Effector memory CD4-positive, alpha-beta T cell (primary cell): ENCODE results near the gene CD8B2.
A peak's percentile ranks its signal among the peaks of the same experiment; 100 is the strongest.

Experiments
- DNase-seq, 3 donors: peaks; one replicate each; pipeline ENCODE4 v3.0.0-alpha.2; 2020
- H3K27ac ChIP-seq: 2 replicates; pipeline ENCODE4 v1.7.0; 2013; ENCODE audit warnings: mild to moderate bottlenecking, low read length, moderate library complexity; ENCODE audit not compliant: insufficient read depth, poor library complexity, severe bottlenecking
- H3K27me3 ChIP-seq: replicated peaks from 2 replicates; pipeline ENCODE4 v1.7.0; 2013; ENCODE audit warnings: mild to moderate bottlenecking, low read length; ENCODE audit not compliant: insufficient read depth, control insufficient read depth, poor library complexity, severe bottlenecking
- H3K36me3 ChIP-seq: 2 replicates; pipeline ENCODE4 v1.7.0; 2013; ENCODE audit warnings: mild to moderate bottlenecking, low read length, moderate library complexity; ENCODE audit not compliant: control insufficient read depth, insufficient read depth
- H3K4me1 ChIP-seq: 2 replicates; pipeline ENCODE4 v1.7.0; 2013; ENCODE audit warnings: low read length, mild to moderate bottlenecking; ENCODE audit not compliant: control insufficient read depth, insufficient read depth, poor library complexity, severe bottlenecking
- H3K4me3 ChIP-seq: 2 replicates; pipeline ENCODE4 v1.7.0; 2013; ENCODE audit warnings: low read length, low read depth, mild to moderate bottlenecking; ENCODE audit not compliant: insufficient read depth, poor library complexity, severe bottlenecking
- H3K9me3 ChIP-seq: 2 replicates; pipeline ENCODE4 v1.7.0; 2013; ENCODE audit warnings: mild to moderate bottlenecking, low read length, moderate library complexity; ENCODE audit not compliant: control insufficient read depth

CD8B2 gene

GRCh38 chr2:106530866-106531265 lies 43.7 kb downstream of the CD8B2 start:
- Histone ChIP-seq H3K27me3 (no peaks in the 10 kb centered on the region), H3K4me1 (no peaks in the 10 kb centered on the region), H3K4me3 (no peak overlapping the region), H3K27ac (no peak overlapping the region), H3K36me3 (no peaks in the 10 kb centered on the region), H3K9me3 (no peaks in the 10 kb centered on the region)
- DNase-seq = no peak

- Histone ChIP-seq H3K4me1 (no peaks in the 10 kb centered on the region), H3K27me3 (no peaks in the 10 kb centered on the region), H3K36me3 (no peaks in the 10 kb centered on the region), H3K9me3 (no peaks in the 10 kb centered on the region), H3K27ac (no peak overlapping the region), H3K4me3 (no peak overlapping the region)
- no peak for DNase-seq
Observed at GRCh38 chr2:106531676-106532214, 44.6 kb downstream of the CD8B2 start.

- DNase-seq = no peak
- Histone ChIP-seq H3K9me3 (no peaks in the 10 kb centered on the region), H3K36me3 (no peaks in the 10 kb centered on the region), H3K27me3 (no peaks in the 10 kb centered on the region), H3K27ac (no peak overlapping the region), H3K4me1 (no peaks in the 10 kb centered on the region), H3K4me3 (no peak overlapping the region)
Observed at GRCh38 chr2:106532236-106532635, 45.1 kb downstream of the CD8B2 start.

GRCh38 chr2:106534471-106534870 lies 47.3 kb downstream of the CD8B2 start:
- no peak for DNase-seq
- Histone ChIP-seq H3K27ac (no peak overlapping the region), H3K27me3 (no peaks in the 10 kb centered on the region)

GRCh38 chr2:106536490-106536889 lies 49.3 kb downstream of the CD8B2 start:
- Histone ChIP-seq H3K4me1 (no peaks in the 10 kb centered on the region), H3K4me3 (no peak overlapping the region), H3K9me3 (no peaks in the 10 kb centered on the region), H3K36me3 (no peaks in the 10 kb centered on the region), H3K27ac (no peak overlapping the region), H3K27me3 (no peaks in the 10 kb centered on the region)
- no peak for DNase-seq

More at GRCh38 chr2:106534471-106534870, 47.3 kb downstream of the CD8B2 start:
- Histone ChIP-seq H3K4me1 (no peaks in the 10 kb centered on the region), H3K9me3 (no peaks in the 10 kb centered on the region), H3K4me3 (no peak overlapping the region), H3K36me3 (no peaks in the 10 kb centered on the region)

- no peak for DNase-seq
- Histone ChIP-seq H3K27me3 (no peaks in the 10 kb centered on the region), H3K36me3 (no peaks in the 10 kb centered on the region), H3K4me3 (no peak overlapping the region), H3K9me3 (no peaks in the 10 kb centered on the region), H3K27ac (no peak overlapping the region), H3K4me1 (no peaks in the 10 kb centered on the region)
Observed at GRCh38 chr2:106537047-106537446, 49.9 kb downstream of the CD8B2 start.

- no peaks in the 10 kb centered on the region for H3K36me3 ChIP-seq
- no peaks in the 10 kb centered on the region for H3K4me1 ChIP-seq
- no peaks in the 10 kb centered on the region for H3K27me3 ChIP-seq
- no peaks in the 10 kb centered on the region for H3K9me3 ChIP-seq
- no peak for DNase-seq
- H3K4me3 ChIP-seq = no peak overlapping the region
- H3K27ac ChIP-seq = no peak overlapping the region
Observed at GRCh38 chr2:106537791-106538191, 50.6 kb downstream of the CD8B2 start.

- no peak for DNase-seq
- H3K4me1 ChIP-seq = no peaks in the 10 kb centered on the region
- H3K9me3 ChIP-seq = no peaks in the 10 kb centered on the region
- no peak overlapping the region for H3K27ac ChIP-seq
- H3K36me3 ChIP-seq = no peaks in the 10 kb centered on the region
- no peaks in the 10 kb centered on the region for H3K27me3 ChIP-seq
- no peak overlapping the region for H3K4me3 ChIP-seq
Observed at GRCh38 chr2:106540886-106541285, 53.7 kb downstream of the CD8B2 start.

GRCh38 chr2:106541333-106541732 lies 54.2 kb downstream of the CD8B2 start:
- no peaks in the 10 kb centered on the region for H3K27me3 ChIP-seq
- no peak overlapping the region for H3K27ac ChIP-seq
- H3K4me3 ChIP-seq = no peak overlapping the region
- H3K9me3 ChIP-seq = no peaks in the 10 kb centered on the region
- H3K4me1 ChIP-seq = no peaks in the 10 kb centered on the region
- no peak for DNase-seq
- H3K36me3 ChIP-seq = no peaks in the 10 kb centered on the region

GRCh38 chr2:106542746-106543359 lies 55.7 kb downstream of the CD8B2 start:
- no peaks in the 10 kb centered on the region for H3K9me3 ChIP-seq
- peak; percentile 37 to 47 (median 45) for DNase-seq
- H3K27me3 ChIP-seq = no peaks in the 10 kb centered on the region
- no peaks in the 10 kb centered on the region for H3K4me1 ChIP-seq
- H3K4me3 ChIP-seq = no peak overlapping the region
- H3K36me3 ChIP-seq = no peaks in the 10 kb centered on the region
- no peak overlapping the region for H3K27ac ChIP-seq
